ENCODE measurements around the gene GDF15.

DNA sequence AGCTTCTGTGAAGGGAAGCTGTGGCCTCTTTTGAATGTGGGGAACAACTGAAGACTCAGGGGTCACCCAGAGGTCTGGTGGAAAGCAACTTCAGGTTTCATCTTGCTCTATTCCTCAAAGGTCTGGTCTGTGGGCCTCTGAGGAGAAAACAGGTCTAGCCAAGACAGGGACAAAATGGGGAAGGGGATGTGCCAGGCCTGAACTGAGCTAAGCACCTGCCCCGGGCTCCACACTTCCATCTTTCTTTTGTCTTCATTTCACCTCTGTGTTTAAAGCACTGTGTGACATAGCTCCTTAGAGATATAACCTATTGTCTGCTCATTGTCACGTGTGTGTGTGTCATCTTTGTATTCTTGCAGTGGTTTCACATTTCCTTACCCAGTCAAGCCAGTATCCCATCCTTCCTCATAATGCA, 19.9 kb upstream of the GDF15 start:
- TF ChIP-seq, protein P1, sequence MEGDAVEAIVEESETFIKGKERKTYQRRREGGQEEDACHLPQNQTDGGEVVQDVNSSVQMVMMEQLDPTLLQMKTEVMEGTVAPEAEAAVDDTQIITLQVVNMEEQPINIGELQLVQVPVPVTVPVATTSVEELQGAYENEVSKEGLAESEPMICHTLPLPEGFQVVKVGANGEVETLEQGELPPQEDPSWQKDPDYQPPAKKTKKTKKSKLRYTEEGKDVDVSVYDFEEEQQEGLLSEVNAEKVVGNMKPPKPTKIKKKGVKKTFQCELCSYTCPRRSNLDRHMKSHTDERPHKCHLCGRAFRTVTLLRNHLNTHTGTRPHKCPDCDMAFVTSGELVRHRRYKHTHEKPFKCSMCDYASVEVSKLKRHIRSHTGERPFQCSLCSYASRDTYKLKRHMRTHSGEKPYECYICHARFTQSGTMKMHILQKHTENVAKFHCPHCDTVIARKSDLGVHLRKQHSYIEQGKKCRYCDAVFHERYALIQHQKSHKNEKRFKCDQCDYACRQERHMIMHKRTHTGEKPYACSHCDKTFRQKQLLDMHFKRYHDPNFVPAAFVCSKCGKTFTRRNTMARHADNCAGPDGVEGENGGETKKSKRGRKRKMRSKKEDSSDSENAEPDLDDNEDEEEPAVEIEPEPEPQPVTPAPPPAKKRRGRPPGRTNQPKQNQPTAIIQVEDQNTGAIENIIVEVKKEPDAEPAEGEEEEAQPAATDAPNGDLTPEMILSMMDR (IDR thresholded peaks at IDR 0.05): no peak
- TF ChIP-seq POLR2A (IDR thresholded peaks at IDR 0.05): no peak

Data from uterus (tissue), 2 donors.